ENCODE measurements around the gene CASP3.
"Not testable (repeated sequence)": the region's sequence is repeated elsewhere in the genome, so short reads cannot be mapped to it uniquely, and the experiment has no call there.

CASP3 gene

DNA sequence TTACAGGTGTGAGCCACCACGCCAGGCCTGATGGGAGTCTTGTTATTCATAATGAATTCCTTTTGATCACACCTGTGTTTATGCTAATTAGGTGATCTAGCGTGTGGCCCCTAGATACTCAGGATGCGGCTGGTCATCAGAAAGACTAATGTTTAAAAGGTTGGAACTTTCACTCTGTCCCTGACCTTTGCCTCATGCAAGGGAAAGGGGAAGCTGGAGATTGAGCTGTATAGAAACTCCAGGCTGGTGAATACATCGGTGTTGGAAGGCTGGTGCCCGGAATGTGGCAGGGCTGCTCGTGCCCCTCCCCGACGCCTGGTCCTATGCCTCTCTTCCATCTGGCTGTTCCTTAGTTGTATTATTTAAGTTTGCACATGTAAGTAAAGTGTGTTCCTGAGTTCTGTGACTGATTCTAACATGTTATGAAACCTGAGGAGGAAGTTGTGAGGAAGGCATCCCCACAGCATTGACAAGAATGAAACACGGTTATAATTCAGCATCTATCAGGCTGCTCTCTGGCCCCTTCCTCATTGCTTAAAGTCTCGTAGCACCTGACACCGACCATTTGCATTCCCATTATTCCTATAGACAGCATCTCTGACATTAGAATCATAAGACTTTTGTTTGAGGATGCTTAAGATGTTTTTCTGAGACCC lies 28.9 kb downstream of the CASP3 start:
- no peak overlapping the region for H3K4me3 ChIP-seq (ENCODE audit: low read depth in 1 of 2, low read length in 1 of 2)
- no peak overlapping the region for H3K27ac ChIP-seq
- TF ChIP-seq, protein P1, sequence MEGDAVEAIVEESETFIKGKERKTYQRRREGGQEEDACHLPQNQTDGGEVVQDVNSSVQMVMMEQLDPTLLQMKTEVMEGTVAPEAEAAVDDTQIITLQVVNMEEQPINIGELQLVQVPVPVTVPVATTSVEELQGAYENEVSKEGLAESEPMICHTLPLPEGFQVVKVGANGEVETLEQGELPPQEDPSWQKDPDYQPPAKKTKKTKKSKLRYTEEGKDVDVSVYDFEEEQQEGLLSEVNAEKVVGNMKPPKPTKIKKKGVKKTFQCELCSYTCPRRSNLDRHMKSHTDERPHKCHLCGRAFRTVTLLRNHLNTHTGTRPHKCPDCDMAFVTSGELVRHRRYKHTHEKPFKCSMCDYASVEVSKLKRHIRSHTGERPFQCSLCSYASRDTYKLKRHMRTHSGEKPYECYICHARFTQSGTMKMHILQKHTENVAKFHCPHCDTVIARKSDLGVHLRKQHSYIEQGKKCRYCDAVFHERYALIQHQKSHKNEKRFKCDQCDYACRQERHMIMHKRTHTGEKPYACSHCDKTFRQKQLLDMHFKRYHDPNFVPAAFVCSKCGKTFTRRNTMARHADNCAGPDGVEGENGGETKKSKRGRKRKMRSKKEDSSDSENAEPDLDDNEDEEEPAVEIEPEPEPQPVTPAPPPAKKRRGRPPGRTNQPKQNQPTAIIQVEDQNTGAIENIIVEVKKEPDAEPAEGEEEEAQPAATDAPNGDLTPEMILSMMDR (IDR thresholded peaks at IDR 0.05) = no peak
- H3K4me1 ChIP-seq (ENCODE audit: control insufficient read depth in 1 of 2, insufficient read depth in 1 of 2, low read depth in 1 of 2, low read length in 1 of 2) = no peaks in the 10 kb centered on the region
- H3K27me3 ChIP-seq = no peaks in the 10 kb centered on the region
- H3K36me3 ChIP-seq = peaks cover 13% of the 10 kb centered on the region
- no peaks in the 10 kb centered on the region for H3K9me3 ChIP-seq

DNA sequence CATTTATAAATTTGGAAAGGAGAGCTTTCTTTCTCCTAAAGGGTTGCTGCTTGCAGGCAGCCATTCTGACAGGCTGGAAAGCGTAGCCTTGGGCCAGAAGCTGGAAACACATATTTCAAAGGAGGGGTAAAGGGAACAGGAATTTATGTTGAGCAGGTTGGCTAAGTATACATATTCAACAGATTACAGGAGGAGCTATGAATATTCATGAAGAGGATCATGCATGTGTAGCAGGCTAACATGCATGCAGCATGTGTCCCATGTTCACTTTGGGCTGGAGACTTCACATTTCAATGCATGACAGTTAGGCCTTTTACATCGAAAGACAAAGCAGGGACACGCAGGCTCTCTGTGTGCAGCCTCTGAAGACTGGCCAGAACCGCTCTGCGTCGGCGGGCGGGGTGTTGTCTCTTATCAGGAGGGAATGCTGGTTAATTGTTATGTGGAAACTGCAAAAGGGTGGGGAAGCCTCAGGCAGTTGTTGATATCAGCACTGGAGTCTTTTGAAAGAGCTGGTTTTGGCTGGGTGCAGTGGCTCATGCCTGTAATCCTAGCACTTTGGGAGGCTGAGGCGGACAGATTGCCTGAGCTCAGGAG lies 31.5 kb downstream of the CASP3 start:
- H3K4me1 ChIP-seq (ENCODE audit: control insufficient read depth in 1 of 2, insufficient read depth in 1 of 2, low read depth in 1 of 2, low read length in 1 of 2) = no peaks in the 10 kb centered on the region
- H3K27ac ChIP-seq = no peak overlapping the region
- TF ChIP-seq, protein P1 (IDR thresholded peaks at IDR 0.05) = no peak
- H3K36me3 ChIP-seq = no peaks in the 10 kb centered on the region
- H3K9me3 ChIP-seq = no peaks in the 10 kb centered on the region
- no peak overlapping the region for H3K4me3 ChIP-seq (ENCODE audit: low read depth in 1 of 2, low read length in 1 of 2)
- H3K27me3 ChIP-seq = no peaks in the 10 kb centered on the region

DNA sequence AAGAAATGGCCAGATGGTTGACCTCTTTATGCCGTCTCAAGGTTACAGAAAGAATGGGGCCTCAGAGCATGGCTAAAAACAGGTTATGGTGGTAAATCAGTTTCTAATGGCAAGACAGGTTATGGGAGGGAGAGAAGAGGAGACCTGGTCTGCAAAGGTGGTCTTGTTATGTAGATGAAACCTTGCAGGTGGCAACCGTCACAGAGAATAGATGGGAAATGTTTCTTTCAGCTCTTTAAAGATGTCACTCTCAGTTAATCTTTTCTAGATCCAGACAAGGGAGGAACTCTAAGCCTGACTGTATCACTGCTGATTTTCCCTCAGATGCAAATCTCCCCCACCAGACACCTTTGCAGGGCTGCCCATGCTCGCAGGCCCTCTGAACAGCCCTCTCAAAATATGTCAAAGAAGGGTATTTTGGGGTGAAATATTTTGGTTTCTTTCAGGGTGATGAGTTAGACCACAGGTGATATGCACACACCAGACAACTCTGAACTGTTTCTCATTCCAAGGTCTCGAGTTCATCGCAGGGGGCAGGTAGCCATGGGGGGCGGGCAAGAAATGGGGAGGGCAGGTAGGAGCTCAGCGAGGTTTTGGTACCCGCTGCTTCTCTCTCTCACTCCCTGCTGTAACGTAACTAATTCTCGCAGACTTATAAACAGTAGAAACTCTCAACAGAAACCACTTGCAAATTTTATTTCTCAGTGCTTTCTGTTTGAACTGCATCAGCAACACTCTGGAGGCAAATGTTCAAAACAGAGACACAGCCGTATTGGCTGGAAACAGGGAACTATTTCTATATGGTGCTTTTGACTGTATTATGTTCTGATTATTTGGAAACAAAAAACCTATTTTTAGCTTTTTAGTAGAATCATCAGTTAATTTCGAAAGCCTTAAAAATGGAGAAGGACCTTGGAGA lies 32.4 kb downstream of the CASP3 start:
- no peaks in the 10 kb centered on the region for H3K36me3 ChIP-seq
- TF ChIP-seq, protein P1 (IDR thresholded peaks at IDR 0.05) = no peak
- no peak overlapping the region for H3K27ac ChIP-seq
- no peaks in the 10 kb centered on the region for H3K9me3 ChIP-seq
- no peaks in the 10 kb centered on the region for H3K4me1 ChIP-seq (ENCODE audit: control insufficient read depth in 1 of 2, insufficient read depth in 1 of 2, low read depth in 1 of 2, low read length in 1 of 2)
- H3K27me3 ChIP-seq = no peaks in the 10 kb centered on the region
- H3K4me3 ChIP-seq (ENCODE audit: low read depth in 1 of 2, low read length in 1 of 2) = no peak overlapping the region

DNA sequence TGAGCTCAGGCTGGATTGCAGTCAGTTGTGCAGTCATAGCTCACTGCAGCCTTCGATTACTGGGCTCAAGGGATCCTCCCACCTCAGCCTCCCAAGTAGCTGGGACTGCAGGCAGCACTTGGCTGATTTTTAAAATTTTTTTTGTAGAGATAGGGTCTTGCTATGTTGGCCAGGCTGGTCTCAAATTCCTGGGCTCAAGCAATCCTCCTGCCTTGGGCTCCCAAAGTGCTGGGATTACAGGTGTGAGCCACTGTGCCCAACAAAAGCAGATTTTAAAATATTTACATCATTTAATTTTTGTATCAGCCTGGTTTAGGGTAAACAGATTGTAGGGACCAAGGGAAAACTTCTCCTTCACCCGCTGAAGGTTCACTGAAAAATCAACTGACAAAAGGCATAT lies 33.1 kb downstream of the CASP3 start:
- H3K9me3 ChIP-seq; H3K4me3 ChIP-seq (ENCODE audit: low read depth in 1 of 2, low read length in 1 of 2); H3K36me3 ChIP-seq; H3K27ac ChIP-seq; H3K27me3 ChIP-seq; H3K4me1 ChIP-seq (ENCODE audit: control insufficient read depth in 1 of 2, insufficient read depth in 1 of 2, low read depth in 1 of 2, low read length in 1 of 2): not testable (repeated sequence)

DNA sequence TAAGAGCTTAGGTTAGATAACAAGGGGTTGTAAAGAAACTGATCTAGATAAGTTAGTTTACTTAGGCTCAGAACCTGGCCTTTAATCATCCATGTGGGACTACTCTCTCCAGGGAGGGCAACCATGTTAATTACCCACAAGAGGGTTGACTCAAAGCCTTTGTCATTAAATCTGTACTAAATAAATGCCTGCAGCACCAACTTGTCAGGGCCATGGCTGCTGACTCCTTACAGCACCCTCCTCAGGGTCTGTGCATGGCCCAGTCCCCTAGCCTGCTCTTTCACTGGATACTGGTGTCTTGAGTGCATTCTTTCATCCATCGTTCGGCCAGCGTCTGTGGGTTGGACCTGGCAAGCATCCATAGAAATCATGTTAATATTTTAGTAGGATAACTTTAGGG lies 34.7 kb downstream of the CASP3 start:
- Histone ChIP-seq H3K4me3 (ENCODE audit: low read depth in 1 of 2, low read length in 1 of 2) (no peak overlapping the region), H3K4me1 (ENCODE audit: control insufficient read depth in 1 of 2, insufficient read depth in 1 of 2, low read depth in 1 of 2, low read length in 1 of 2) (no peaks in the 10 kb centered on the region), H3K27me3 (no peaks in the 10 kb centered on the region), H3K36me3 (no peaks in the 10 kb centered on the region), H3K9me3 (no peaks in the 10 kb centered on the region), H3K27ac (no peak overlapping the region)
- TF ChIP-seq, protein P1 (IDR thresholded peaks at IDR 0.05) = no peak

DNA sequence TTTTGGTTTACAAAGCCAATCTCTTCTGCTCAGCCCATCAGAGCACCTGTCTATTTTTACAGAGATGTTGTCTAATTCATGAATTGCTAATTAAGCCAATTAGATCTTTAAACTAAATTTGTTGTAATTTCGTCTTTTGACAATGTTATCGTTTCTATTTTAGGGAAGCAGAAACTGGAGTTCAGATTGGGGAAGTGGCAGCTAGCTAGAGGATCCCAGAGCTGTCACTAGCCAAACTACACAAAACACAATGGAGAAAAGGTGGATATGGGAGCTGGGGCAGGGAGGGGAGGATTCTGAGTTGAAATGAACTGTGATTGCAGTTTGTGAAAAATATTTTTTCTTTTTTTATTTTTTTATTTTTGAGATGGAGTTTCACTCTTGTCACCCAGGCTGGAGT lies 35.8 kb downstream of the CASP3 start:
- Histone ChIP-seq H3K4me1 (ENCODE audit: control insufficient read depth in 1 of 2, insufficient read depth in 1 of 2, low read depth in 1 of 2, low read length in 1 of 2) (no peaks in the 10 kb centered on the region), H3K36me3 (no peaks in the 10 kb centered on the region), H3K4me3 (ENCODE audit: low read depth in 1 of 2, low read length in 1 of 2) (no peak overlapping the region), H3K9me3 (no peaks in the 10 kb centered on the region), H3K27me3 (no peaks in the 10 kb centered on the region), H3K27ac (no peak overlapping the region)
- TF ChIP-seq, protein P1 (IDR thresholded peaks at IDR 0.05) = no peak
